Stimulated activated CD4-positive, alpha-beta T cell treated with anti-CD3 and anti-CD28 coated beads, TNF-alpha, amount 100 ng/mL, for 4 hours (primary cell): ENCODE measurements around the gene CBR1.

Source experiments
- DNase-seq, 3 experiments: peaks; one replicate each; pipeline ENCODE4 v3.0.0-alpha.2; 2020; ENCODE audit warnings: low read depth in 3 of 3

Gene CBR1

GRCh38 chr21:36115138-36115730, 45.4 kb downstream of the CBR1 start:
- no peak for DNase-seq

DNA sequence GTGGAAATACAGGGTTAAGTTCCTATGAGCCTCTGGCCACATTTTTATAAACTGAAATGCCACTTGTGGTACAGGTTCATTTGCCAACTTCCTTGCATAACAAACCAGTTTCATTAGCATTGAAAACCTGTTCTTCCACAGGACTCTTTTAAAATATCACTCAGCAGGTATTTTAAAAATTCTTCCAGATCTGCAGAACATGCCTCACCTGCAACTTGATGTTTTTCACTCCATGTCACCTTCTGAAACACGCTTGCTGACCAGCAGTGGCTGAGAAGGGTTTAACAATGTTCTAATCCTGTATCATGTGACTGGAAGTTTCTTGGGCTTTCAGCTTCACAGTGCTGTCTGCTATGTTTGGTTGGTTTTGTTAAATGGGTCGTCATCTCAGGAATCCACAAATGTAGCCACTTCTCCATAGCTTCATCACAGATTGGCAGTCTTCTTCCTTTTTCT, 47.5 kb downstream of the CBR1 start:
- no peak for DNase-seq

- no peak for DNase-seq
Measured at GRCh38 chr21:36120304-36120888, 50.6 kb downstream of the CBR1 start.
